Mesothelial cell of epicardium (in vitro differentiated cells): ENCODE results near the gene PPL. TPM values are rescaled to one million over a fixed set of nuclear protein-coding genes. Genes with fewer than 3 reads are reported as not detected.

Experiments used
- DNase-seq, 2 experiments: peaks; one replicate each; pipeline ENCODE4 v3.0.0; 2021; ENCODE audit warnings: low spot score in 2 of 2; ENCODE audit not compliant: unreplicated experiment in 2 of 2
- H3K27ac Mint-ChIP-seq: 2 replicates; pipeline ENCODE4 v1.8.0; 2021; ENCODE audit warnings: mixed read lengths
- H3K27me3 Mint-ChIP-seq: 2 replicates; pipeline ENCODE4 v1.8.0; 2021; ENCODE audit warnings: low read depth, mixed read lengths
- H3K36me3 Mint-ChIP-seq: 2 replicates; pipeline ENCODE4 v1.8.0; 2021; ENCODE audit warnings: mixed read lengths
- H3K4me1 Mint-ChIP-seq: 2 replicates; pipeline ENCODE4 v1.8.0; 2021; ENCODE audit warnings: mixed read lengths
- H3K4me3 Mint-ChIP-seq: 2 replicates; pipeline ENCODE4 v1.8.0; 2021; ENCODE audit warnings: mild to moderate bottlenecking, moderate library complexity, mixed read lengths
- H3K9me3 Mint-ChIP-seq: 2 replicates; pipeline ENCODE4 v1.8.0; 2021; ENCODE audit warnings: mixed read lengths
- total RNA-seq: library from RNA; stranded (reverse); gene quantifications from 3 replicates; pipeline ENCODE4 v1.2.1, GENCODE V29; 2021
- TF ChIP-seq, protein P1 (sequence below): fragments of 200-600 bp; sonication (generic); IDR thresholded peaks from one replicate; pipeline ENCODE4 v1.5.0; 2021; ENCODE audit warnings: antibody characterized with exemption; ENCODE audit not compliant: unreplicated experiment

PPL gene
- total RNA-seq, 1 donor from 2014 or later, result 36.8 TPM

- Mint-ChIP-seq H3K9me3 (no peaks in the 10 kb centered on the region), H3K27ac (no peak overlapping the region), H3K4me3 (no peak overlapping the region), H3K4me1 (peaks cover 6% of the 10 kb centered on the region), H3K27me3 (no peaks in the 10 kb centered on the region), H3K36me3 (peaks cover 25% of the 10 kb centered on the region)
- TF ChIP-seq, protein P1, sequence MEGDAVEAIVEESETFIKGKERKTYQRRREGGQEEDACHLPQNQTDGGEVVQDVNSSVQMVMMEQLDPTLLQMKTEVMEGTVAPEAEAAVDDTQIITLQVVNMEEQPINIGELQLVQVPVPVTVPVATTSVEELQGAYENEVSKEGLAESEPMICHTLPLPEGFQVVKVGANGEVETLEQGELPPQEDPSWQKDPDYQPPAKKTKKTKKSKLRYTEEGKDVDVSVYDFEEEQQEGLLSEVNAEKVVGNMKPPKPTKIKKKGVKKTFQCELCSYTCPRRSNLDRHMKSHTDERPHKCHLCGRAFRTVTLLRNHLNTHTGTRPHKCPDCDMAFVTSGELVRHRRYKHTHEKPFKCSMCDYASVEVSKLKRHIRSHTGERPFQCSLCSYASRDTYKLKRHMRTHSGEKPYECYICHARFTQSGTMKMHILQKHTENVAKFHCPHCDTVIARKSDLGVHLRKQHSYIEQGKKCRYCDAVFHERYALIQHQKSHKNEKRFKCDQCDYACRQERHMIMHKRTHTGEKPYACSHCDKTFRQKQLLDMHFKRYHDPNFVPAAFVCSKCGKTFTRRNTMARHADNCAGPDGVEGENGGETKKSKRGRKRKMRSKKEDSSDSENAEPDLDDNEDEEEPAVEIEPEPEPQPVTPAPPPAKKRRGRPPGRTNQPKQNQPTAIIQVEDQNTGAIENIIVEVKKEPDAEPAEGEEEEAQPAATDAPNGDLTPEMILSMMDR, result no peak
- no peak for DNase-seq
Measured at GRCh38 chr16:4891097-4891885, 45.7 kb downstream of the PPL start.

DNA sequence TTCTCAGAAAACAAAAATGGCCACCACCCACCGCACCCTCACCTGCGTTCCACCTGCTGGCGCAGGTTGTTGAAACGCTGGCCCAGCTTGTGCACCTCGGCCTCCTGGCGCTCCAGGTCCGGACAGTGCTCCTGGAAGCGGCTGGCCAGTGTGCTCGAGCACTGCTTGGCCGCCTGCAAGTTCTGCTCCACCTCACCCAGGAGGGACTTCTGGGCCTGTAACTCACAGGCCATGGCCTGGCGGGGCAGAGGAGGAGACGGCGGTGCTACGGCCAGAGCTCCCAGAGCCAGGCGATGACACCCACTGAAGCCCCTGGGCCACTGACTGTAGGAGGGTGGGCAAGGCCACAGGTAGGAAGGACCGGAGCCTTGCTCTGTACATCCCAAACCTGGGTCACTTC, 46.3 kb downstream of the PPL start:
- TF ChIP-seq, protein P1, result no peak
- Mint-ChIP-seq H3K36me3 (peaks cover 28% of the 10 kb centered on the region), H3K27me3 (no peaks in the 10 kb centered on the region)

GRCh38 chr16:4890026-4890425, 46.9 kb downstream of the PPL start:
- TF ChIP-seq, protein P1, result no peak
- peaks cover 34% of the 10 kb centered on the region for H3K36me3 Mint-ChIP-seq
- no peaks in the 10 kb centered on the region for H3K9me3 Mint-ChIP-seq
- no peak for DNase-seq
- H3K27me3 Mint-ChIP-seq, result no peaks in the 10 kb centered on the region
- no peak overlapping the region for H3K4me3 Mint-ChIP-seq
- no peak overlapping the region for H3K27ac Mint-ChIP-seq
- H3K4me1 Mint-ChIP-seq, result peaks cover 6% of the 10 kb centered on the region

More for the DNA sequence above, 46.3 kb downstream of the PPL start:
- Mint-ChIP-seq H3K4me1 (peaks cover 6% of the 10 kb centered on the region), H3K27ac (no peak overlapping the region), H3K9me3 (no peaks in the 10 kb centered on the region), H3K4me3 (no peak overlapping the region)
- no peak for DNase-seq

DNA sequence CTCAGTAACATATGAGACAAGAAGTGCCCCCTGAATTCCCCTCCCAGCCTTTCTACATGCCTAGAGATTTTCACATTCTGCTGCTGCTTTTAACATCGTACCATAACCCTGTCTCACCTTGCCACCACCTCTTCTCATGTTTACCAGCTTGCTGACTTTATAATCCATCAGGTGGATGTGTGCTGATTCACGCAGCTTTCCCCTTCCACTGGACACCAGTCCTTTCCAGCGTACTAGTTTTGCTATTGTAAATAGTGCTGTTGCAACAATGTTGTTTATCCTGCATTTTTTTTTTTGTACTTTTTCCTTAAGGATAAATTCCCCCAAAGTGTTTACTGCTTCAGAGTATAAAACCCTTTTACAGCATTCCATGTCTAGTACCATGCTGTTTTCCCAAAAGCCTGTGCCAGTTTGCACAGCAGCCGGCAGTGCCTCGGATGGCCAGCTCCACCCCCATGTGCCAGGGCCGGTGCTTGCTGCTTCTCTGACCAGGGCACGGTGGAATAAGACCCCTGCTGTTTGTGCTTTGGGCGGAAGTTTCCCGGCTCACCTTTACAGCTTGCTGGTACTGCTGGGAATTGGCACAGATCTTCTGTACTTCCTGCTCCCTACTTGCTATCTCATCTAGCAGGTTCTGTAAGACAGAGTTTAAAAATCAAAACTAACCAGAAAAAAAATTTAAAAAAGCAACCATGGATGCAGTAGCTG, 48.4 kb downstream of the PPL start:
- peaks cover 11% of the 10 kb centered on the region for H3K4me1 Mint-ChIP-seq
- TF ChIP-seq, protein P1, result no peak
- H3K27me3 Mint-ChIP-seq, result no peaks in the 10 kb centered on the region
- no peak for DNase-seq
- no peak overlapping the region for H3K27ac Mint-ChIP-seq
- no peaks in the 10 kb centered on the region for H3K9me3 Mint-ChIP-seq
- H3K4me3 Mint-ChIP-seq, result no peak overlapping the region
- peaks cover 48% of the 10 kb centered on the region for H3K36me3 Mint-ChIP-seq

DNA sequence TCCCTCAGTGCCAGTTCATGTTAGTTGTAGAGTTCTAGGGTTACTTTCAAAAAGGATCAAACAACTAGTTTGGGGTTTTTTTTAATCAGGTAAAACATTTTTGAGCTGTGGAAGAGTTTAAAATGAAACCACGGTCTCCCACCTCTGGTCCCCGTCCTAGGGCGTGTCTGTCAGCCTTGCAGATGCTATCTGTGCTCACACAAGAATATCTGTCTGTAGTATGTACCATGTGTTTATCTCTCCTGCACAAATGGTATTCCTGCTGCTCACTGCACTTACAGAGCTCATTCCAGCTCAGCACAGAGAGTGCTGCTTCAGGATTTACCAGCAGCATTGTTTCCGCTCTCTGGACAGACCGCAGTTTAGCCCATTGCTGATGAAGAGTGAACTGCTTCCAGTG, 50.8 kb downstream of the PPL start:
- Mint-ChIP-seq H3K36me3 (peaks cover 55% of the 10 kb centered on the region), H3K27ac (no peak overlapping the region), H3K27me3 (no peaks in the 10 kb centered on the region)

More for the DNA sequence above, 50.8 kb downstream of the PPL start:
- no peak for DNase-seq
- Mint-ChIP-seq H3K4me1 (peaks cover 24% of the 10 kb centered on the region), H3K9me3 (no peaks in the 10 kb centered on the region), H3K4me3 (no peak overlapping the region)
- TF ChIP-seq, protein P1, result no peak
